PC-9 (cell line): ENCODE measurements around the gene CD53.

Experiments
- CTCF ChIP-seq: fragments of 200-600 bp; sonication (generic); conservative IDR thresholded peaks from 2 replicates; pipeline ENCODE4 v1.6.1; 2017; ENCODE audit warnings: mixed run types, antibody characterized with exemption, mild to moderate bottlenecking, moderate library complexity
- EZH2 ChIP-seq: fragments of 200-600 bp; sonication (generic); IDR thresholded peaks from 2 replicates; pipeline ENCODE4 v1.8.0; 2017; ENCODE audit warnings: antibody characterized with exemption, low read depth

GRCh38 chr1:110948038-110948810, 75.3 kb downstream of the CD53 start:
- TF ChIP-seq CTCF (no peak), EZH2 (no peak)
